Measurements from ENCODE around the gene SPATS2.

DNA sequence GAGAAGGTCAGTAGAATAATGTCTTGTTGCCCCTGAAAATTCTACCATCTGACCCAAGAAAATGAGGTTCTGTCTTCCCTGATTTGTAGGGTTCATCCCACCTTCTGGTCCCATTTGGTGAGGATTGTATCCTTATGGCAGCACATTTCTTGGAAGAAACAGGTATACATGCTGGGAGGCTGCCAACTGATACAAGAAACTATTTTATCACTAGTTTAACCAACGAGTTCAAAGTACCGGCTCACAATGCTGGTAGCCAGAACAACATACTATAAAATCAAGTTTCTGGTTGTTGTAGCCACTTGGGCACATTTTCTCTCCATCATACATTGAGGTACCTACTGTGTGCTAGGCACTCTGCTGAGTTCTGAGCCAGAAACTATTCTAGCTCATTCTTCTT lies 164.5 kb downstream of the SPATS2 start:
- TF ChIP-seq SIN3A (IDR thresholded peaks at IDR 0.05; ENCODE audit: borderline replicate concordance, low read depth, low read length) (no peak), YY1 (IDR thresholded peaks at IDR 0.05; ENCODE audit: low read depth) (no peak), TCF12 (IDR thresholded peaks at IDR 0.05) (no peak), RAD21 (IDR thresholded peaks at IDR 0.05; ENCODE audit: low read length) (no peak), NRF1 (IDR thresholded peaks at IDR 0.05; ENCODE audit: low read depth, low read length) (no peak), NFIC (IDR thresholded peaks at IDR 0.05; ENCODE audit: borderline replicate concordance) (no peak), POLR2AphosphoS5 (IDR thresholded peaks at IDR 0.05; ENCODE audit: low read depth, low read length) (no peak)
- TF ChIP-seq, protein P1, sequence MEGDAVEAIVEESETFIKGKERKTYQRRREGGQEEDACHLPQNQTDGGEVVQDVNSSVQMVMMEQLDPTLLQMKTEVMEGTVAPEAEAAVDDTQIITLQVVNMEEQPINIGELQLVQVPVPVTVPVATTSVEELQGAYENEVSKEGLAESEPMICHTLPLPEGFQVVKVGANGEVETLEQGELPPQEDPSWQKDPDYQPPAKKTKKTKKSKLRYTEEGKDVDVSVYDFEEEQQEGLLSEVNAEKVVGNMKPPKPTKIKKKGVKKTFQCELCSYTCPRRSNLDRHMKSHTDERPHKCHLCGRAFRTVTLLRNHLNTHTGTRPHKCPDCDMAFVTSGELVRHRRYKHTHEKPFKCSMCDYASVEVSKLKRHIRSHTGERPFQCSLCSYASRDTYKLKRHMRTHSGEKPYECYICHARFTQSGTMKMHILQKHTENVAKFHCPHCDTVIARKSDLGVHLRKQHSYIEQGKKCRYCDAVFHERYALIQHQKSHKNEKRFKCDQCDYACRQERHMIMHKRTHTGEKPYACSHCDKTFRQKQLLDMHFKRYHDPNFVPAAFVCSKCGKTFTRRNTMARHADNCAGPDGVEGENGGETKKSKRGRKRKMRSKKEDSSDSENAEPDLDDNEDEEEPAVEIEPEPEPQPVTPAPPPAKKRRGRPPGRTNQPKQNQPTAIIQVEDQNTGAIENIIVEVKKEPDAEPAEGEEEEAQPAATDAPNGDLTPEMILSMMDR (IDR thresholded peaks at IDR 0.05), result no peak
- TF ChIP-seq, protein P2, sequence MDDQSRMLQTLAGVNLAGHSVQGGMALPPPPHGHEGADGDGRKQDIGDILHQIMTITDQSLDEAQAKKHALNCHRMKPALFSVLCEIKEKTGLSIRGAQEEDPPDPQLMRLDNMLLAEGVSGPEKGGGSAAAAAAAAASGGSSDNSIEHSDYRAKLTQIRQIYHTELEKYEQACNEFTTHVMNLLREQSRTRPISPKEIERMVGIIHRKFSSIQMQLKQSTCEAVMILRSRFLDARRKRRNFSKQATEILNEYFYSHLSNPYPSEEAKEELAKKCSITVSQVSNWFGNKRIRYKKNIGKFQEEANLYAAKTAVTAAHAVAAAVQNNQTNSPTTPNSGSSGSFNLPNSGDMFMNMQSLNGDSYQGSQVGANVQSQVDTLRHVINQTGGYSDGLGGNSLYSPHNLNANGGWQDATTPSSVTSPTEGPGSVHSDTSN (IDR thresholded peaks at IDR 0.05), result no peak
- TF ChIP-seq, protein P3, sequence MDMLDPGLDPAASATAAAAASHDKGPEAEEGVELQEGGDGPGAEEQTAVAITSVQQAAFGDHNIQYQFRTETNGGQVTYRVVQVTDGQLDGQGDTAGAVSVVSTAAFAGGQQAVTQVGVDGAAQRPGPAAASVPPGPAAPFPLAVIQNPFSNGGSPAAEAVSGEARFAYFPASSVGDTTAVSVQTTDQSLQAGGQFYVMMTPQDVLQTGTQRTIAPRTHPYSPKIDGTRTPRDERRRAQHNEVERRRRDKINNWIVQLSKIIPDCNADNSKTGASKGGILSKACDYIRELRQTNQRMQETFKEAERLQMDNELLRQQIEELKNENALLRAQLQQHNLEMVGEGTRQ (IDR thresholded peaks at IDR 0.05; ENCODE audit: borderline replicate concordance, low read depth, low read length), result no peak
- TF ChIP-seq, protein P4, sequence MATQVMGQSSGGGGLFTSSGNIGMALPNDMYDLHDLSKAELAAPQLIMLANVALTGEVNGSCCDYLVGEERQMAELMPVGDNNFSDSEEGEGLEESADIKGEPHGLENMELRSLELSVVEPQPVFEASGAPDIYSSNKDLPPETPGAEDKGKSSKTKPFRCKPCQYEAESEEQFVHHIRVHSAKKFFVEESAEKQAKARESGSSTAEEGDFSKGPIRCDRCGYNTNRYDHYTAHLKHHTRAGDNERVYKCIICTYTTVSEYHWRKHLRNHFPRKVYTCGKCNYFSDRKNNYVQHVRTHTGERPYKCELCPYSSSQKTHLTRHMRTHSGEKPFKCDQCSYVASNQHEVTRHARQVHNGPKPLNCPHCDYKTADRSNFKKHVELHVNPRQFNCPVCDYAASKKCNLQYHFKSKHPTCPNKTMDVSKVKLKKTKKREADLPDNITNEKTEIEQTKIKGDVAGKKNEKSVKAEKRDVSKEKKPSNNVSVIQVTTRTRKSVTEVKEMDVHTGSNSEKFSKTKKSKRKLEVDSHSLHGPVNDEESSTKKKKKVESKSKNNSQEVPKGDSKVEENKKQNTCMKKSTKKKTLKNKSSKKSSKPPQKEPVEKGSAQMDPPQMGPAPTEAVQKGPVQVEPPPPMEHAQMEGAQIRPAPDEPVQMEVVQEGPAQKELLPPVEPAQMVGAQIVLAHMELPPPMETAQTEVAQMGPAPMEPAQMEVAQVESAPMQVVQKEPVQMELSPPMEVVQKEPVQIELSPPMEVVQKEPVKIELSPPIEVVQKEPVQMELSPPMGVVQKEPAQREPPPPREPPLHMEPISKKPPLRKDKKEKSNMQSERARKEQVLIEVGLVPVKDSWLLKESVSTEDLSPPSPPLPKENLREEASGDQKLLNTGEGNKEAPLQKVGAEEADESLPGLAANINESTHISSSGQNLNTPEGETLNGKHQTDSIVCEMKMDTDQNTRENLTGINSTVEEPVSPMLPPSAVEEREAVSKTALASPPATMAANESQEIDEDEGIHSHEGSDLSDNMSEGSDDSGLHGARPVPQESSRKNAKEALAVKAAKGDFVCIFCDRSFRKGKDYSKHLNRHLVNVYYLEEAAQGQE (IDR thresholded peaks at IDR 0.05; ENCODE audit: low read depth, low read length), result no peak
